ENCODE measurements around the gene GPR32.
A peak's percentile ranks its signal among the peaks of the same experiment; 100 is the strongest.

The GPR32 gene

GRCh38 chr19:50790922-50791467 is 20.7 kb downstream of the GPR32 start:
- no peak for TF ChIP-seq CTCF (IDR thresholded peaks at IDR 0.05; ENCODE audit: control insufficient read depth, extremely low read depth, insufficient read depth)
- DNase-seq (ENCODE audit: low read depth): no peak
- H3K4me3 ChIP-seq (ENCODE audit: low read depth, low read length): no peak overlapping the region

GRCh38 chr19:50791594-50792271 is 21.5 kb downstream of the GPR32 start:
- no peak overlapping the region for H3K4me3 ChIP-seq (ENCODE audit: low read depth, low read length)
- no peak for TF ChIP-seq CTCF (IDR thresholded peaks at IDR 0.05; ENCODE audit: control insufficient read depth, extremely low read depth, insufficient read depth)
- DNase-seq (ENCODE audit: low read depth): no peak

- H3K4me3 ChIP-seq (ENCODE audit: low read depth, low read length): no peak overlapping the region
- TF ChIP-seq CTCF (IDR thresholded peaks at IDR 0.05; ENCODE audit: control insufficient read depth, extremely low read depth, insufficient read depth): no peak
- no peak for DNase-seq (ENCODE audit: low read depth)
These were observed 22.3 kb downstream of the GPR32 start for GRCh38 chr19:50792272-50793250.

GRCh38 chr19:50793558-50794065 is 23.3 kb downstream of the GPR32 start:
- no peak overlapping the region for H3K4me3 ChIP-seq (ENCODE audit: low read depth, low read length)
- TF ChIP-seq CTCF (IDR thresholded peaks at IDR 0.05; ENCODE audit: control insufficient read depth, extremely low read depth, insufficient read depth): no peak
- no peak for DNase-seq (ENCODE audit: low read depth)

- peak; percentile 41 for TF ChIP-seq CTCF (IDR thresholded peaks at IDR 0.05; ENCODE audit: control insufficient read depth, extremely low read depth, insufficient read depth)
- peak; percentile 64 for DNase-seq (ENCODE audit: low read depth)
These were observed 24.0 kb downstream of the GPR32 start for GRCh38 chr19:50794074-50794875.

More at GRCh38 chr19:50794074-50794875, 24.0 kb downstream of the GPR32 start:
- no peak overlapping the region for H3K4me3 ChIP-seq (ENCODE audit: low read depth, low read length)
